DND-41 (cell line): Measurements from ENCODE around the gene FPR3.

Experiments
- EZH2 ChIP-seq: IDR thresholded peaks from 3 replicates; pipeline ENCODE4 v1.6.1; 2012; ENCODE audit warnings: borderline replicate concordance, low read depth, mild to moderate bottlenecking, moderate library complexity, low read length, inconsistent platforms; ENCODE audit not compliant: severe bottlenecking
- TF ChIP-seq, protein P1 (sequence below): IDR thresholded peaks from 2 replicates; pipeline ENCODE4 v1.5.1; 2012; ENCODE audit warnings: borderline replicate concordance, low read length, moderate library complexity, mild to moderate bottlenecking; ENCODE audit not compliant: poor library complexity, severe bottlenecking; ENCODE audit errors: extremely low read depth

DNA sequence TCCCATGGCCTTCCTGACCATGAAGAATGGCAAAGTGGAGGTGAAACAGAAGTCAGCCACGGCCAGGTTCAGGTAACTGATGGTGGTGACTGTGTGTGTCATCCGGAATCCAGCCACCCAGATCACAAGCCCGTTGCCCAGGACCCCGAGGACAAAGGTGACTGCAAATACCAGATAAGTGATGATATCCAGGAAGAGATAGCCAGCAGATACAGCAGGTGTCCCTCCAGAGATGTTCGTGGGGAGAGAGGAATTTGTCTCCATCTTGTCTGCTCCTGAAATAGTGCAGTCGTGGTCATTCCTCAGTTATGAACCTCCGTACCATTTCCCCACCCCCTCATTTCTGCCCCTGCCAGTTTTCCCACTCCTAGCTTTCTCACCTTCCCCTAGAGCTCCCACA lies 48.2 kb upstream of the FPR3 start:
- TF ChIP-seq, protein P1, sequence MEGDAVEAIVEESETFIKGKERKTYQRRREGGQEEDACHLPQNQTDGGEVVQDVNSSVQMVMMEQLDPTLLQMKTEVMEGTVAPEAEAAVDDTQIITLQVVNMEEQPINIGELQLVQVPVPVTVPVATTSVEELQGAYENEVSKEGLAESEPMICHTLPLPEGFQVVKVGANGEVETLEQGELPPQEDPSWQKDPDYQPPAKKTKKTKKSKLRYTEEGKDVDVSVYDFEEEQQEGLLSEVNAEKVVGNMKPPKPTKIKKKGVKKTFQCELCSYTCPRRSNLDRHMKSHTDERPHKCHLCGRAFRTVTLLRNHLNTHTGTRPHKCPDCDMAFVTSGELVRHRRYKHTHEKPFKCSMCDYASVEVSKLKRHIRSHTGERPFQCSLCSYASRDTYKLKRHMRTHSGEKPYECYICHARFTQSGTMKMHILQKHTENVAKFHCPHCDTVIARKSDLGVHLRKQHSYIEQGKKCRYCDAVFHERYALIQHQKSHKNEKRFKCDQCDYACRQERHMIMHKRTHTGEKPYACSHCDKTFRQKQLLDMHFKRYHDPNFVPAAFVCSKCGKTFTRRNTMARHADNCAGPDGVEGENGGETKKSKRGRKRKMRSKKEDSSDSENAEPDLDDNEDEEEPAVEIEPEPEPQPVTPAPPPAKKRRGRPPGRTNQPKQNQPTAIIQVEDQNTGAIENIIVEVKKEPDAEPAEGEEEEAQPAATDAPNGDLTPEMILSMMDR: no peak
- TF ChIP-seq EZH2: no peak
